GM19438 (cell line): ENCODE results near the gene ARHGEF1.
A peak's percentile ranks its signal among the peaks of the same experiment; 100 is the strongest.

Experiments used
- ATAC-seq: cut with Tn5 transposase; IDR thresholded peaks from one replicate; pipeline ENCODE4 v1.9.1; 2021; ENCODE audit warnings: low read depth; ENCODE audit not compliant: unreplicated experiment

The ARHGEF1 gene

GRCh38 chr19:41879670-41880328 lies 3.2 kb upstream of the ARHGEF1 start:
- no peak for ATAC-seq

GRCh38 chr19:41880329-41880708 lies 2.7 kb upstream of the ARHGEF1 start:
- ATAC-seq, result no peak

- ATAC-seq, result no peak
Observed at GRCh38 chr19:41883463-41883820, 458 bp downstream of the ARHGEF1 start.

GRCh38 chr19:41883821-41884733 lies 1.1 kb downstream of the ARHGEF1 start:
- ATAC-seq, result peak; percentile 58

- no peak for ATAC-seq
Observed at GRCh38 chr19:41886761-41887710, 4.1 kb downstream of the ARHGEF1 start.

- no peak for ATAC-seq
Observed at GRCh38 chr19:41887711-41888382, 4.9 kb downstream of the ARHGEF1 start.

GRCh38 chr19:41888926-41889325 lies 5.9 kb downstream of the ARHGEF1 start:
- ATAC-seq, result no peak

GRCh38 chr19:41889896-41890295 lies 6.9 kb downstream of the ARHGEF1 start:
- no peak for ATAC-seq

GRCh38 chr19:41890936-41891335 lies 8.0 kb downstream of the ARHGEF1 start:
- no peak for ATAC-seq

GRCh38 chr19:41892173-41892902 lies 9.4 kb downstream of the ARHGEF1 start:
- ATAC-seq, result no peak

- ATAC-seq, result no peak
Observed at GRCh38 chr19:41893899-41894298, 10.9 kb downstream of the ARHGEF1 start.

- ATAC-seq, result no peak
Observed at GRCh38 chr19:41894350-41894749, 11.4 kb downstream of the ARHGEF1 start.

- no peak for ATAC-seq
Observed at GRCh38 chr19:41895745-41896580, 13.0 kb downstream of the ARHGEF1 start.

GRCh38 chr19:41896581-41896942 lies 13.6 kb downstream of the ARHGEF1 start:
- ATAC-seq, result no peak

GRCh38 chr19:41897181-41897580 lies 14.2 kb downstream of the ARHGEF1 start:
- no peak for ATAC-seq

GRCh38 chr19:41897820-41898219 lies 14.8 kb downstream of the ARHGEF1 start:
- ATAC-seq, result no peak

GRCh38 chr19:41898235-41898634 lies 15.3 kb downstream of the ARHGEF1 start:
- ATAC-seq, result no peak

GRCh38 chr19:41901707-41902360 lies 18.9 kb downstream of the ARHGEF1 start:
- ATAC-seq, result no peak
